ENCODE results near the gene TBC1D10A.

The TBC1D10A gene

GRCh38 chr22:30326706-30327362 lies at the start of gene TBC1D10A:
Gene TBC1D10A, minus strand, starts transcription at chr22:30326941. Its CDS starts 60 bp downstream, at chr22:30326881.
- DNase-seq: peak; percentile 86

GRCh38 chr22:30375312-30375849 lies 48.6 kb upstream of the TBC1D10A start:
- DNase-seq: no peak

GRCh38 chr22:30373331-30374325 lies 46.9 kb upstream of the TBC1D10A start:
- DNase-seq: no peak

GRCh38 chr22:30372915-30373314 lies 46.2 kb upstream of the TBC1D10A start:
- DNase-seq: no peak

GRCh38 chr22:30371981-30372380 lies 45.2 kb upstream of the TBC1D10A start:
- no peak for DNase-seq

- DNase-seq: no peak
Measured at GRCh38 chr22:30371321-30371720, 44.6 kb upstream of the TBC1D10A start.

GRCh38 chr22:30370641-30371230 lies 44.0 kb upstream of the TBC1D10A start:
- DNase-seq: no peak

GRCh38 chr22:30368420-30368819 lies 41.7 kb upstream of the TBC1D10A start:
- DNase-seq: no peak

GRCh38 chr22:30365891-30366290 lies 39.1 kb upstream of the TBC1D10A start:
- no peak for DNase-seq

GRCh38 chr22:30362651-30363281 lies 36.0 kb upstream of the TBC1D10A start:
- DNase-seq: no peak

GRCh38 chr22:30361916-30362650 lies 35.3 kb upstream of the TBC1D10A start:
- no peak for DNase-seq

GRCh38 chr22:30358541-30358940 lies 31.8 kb upstream of the TBC1D10A start:
- DNase-seq: no peak

GRCh38 chr22:30357650-30358215 lies 31.0 kb upstream of the TBC1D10A start:
- DNase-seq: no peak

GRCh38 chr22:30357236-30357570 lies 30.5 kb upstream of the TBC1D10A start:
- no peak for DNase-seq

GRCh38 chr22:30356449-30357235 lies 29.9 kb upstream of the TBC1D10A start, which contains the start of the genes CCDC157 and SF3A1:
Gene CCDC157, plus strand, starts transcription at chr22:30357007. Its CDS starts 8,994 bp downstream, at chr22:30366001.
Gene SF3A1, minus strand, starts transcription at chr22:30356894. Its CDS starts 102 bp downstream, at chr22:30356792.
- DNase-seq: peak; percentile 88

GRCh38 chr22:30354644-30355043 lies 27.9 kb upstream of the TBC1D10A start:
- no peak for DNase-seq

GRCh38 chr22:30351226-30351625 lies 24.5 kb upstream of the TBC1D10A start:
- DNase-seq: no peak

- DNase-seq: peak; percentile 12
Measured at GRCh38 chr22:30348809-30349208, 22.1 kb upstream of the TBC1D10A start.

GRCh38 chr22:30348404-30348803 lies 21.7 kb upstream of the TBC1D10A start:
- DNase-seq: no peak

GRCh38 chr22:30347255-30347892 lies 20.6 kb upstream of the TBC1D10A start:
- no peak for DNase-seq
